KOPT-K1 (cell line): ENCODE measurements around the gene PELI1.

Source experiments
- H3K27ac ChIP-seq: fragments of 200-600 bp; sonication (generic); 2 replicates; pipeline ENCODE4 v1.5.1; 2016; ENCODE audit warnings: antibody characterized with exemption, mild to moderate bottlenecking, low read depth, low read length; ENCODE audit not compliant: poor library complexity, severe bottlenecking
- H3K36me3 ChIP-seq: fragments of 200-600 bp; sonication (generic); 2 replicates; pipeline ENCODE4 v1.5.1; 2017; ENCODE audit warnings: antibody characterized with exemption, mild to moderate bottlenecking, low read length, moderate library complexity; ENCODE audit not compliant: insufficient read depth
- H3K9me3 ChIP-seq: fragments of 200-600 bp; sonication (generic); 2 replicates; pipeline ENCODE4 v1.5.1; 2017; ENCODE audit warnings: antibody characterized with exemption, low read length, mild to moderate bottlenecking; ENCODE audit not compliant: insufficient read depth, poor library complexity, severe bottlenecking

The PELI1 gene

GRCh38 chr2:64137996-64138395 lies 6.2 kb downstream of the PELI1 start:
- Histone ChIP-seq H3K27ac (no peak overlapping the region), H3K36me3 (no peaks in the 10 kb centered on the region), H3K9me3 (no peaks in the 10 kb centered on the region)

GRCh38 chr2:64137567-64137966 lies 6.7 kb downstream of the PELI1 start:
- no peaks in the 10 kb centered on the region for H3K9me3 ChIP-seq
- no peak overlapping the region for H3K27ac ChIP-seq
- no peaks in the 10 kb centered on the region for H3K36me3 ChIP-seq

GRCh38 chr2:64135421-64135820 lies 8.8 kb downstream of the PELI1 start:
- H3K36me3 ChIP-seq, result no peaks in the 10 kb centered on the region
- H3K27ac ChIP-seq, result no peak overlapping the region
- H3K9me3 ChIP-seq, result no peaks in the 10 kb centered on the region

GRCh38 chr2:64134813-64135212 lies 9.4 kb downstream of the PELI1 start:
- Histone ChIP-seq H3K27ac (no peak overlapping the region), H3K9me3 (no peaks in the 10 kb centered on the region), H3K36me3 (no peaks in the 10 kb centered on the region)

- Histone ChIP-seq H3K9me3 (no peaks in the 10 kb centered on the region), H3K27ac (no peak overlapping the region), H3K36me3 (no peaks in the 10 kb centered on the region)
These were observed 10.4 kb downstream of the PELI1 start for GRCh38 chr2:64133828-64134227.

GRCh38 chr2:64133354-64133753 lies 10.9 kb downstream of the PELI1 start:
- Histone ChIP-seq H3K36me3 (no peaks in the 10 kb centered on the region), H3K9me3 (no peaks in the 10 kb centered on the region), H3K27ac (no peak overlapping the region)

GRCh38 chr2:64130333-64130732 lies 13.9 kb downstream of the PELI1 start:
- Histone ChIP-seq H3K36me3 (no peaks in the 10 kb centered on the region), H3K9me3 (no peaks in the 10 kb centered on the region), H3K27ac (no peak overlapping the region)

GRCh38 chr2:64128943-64129391 lies 15.3 kb downstream of the PELI1 start:
- Histone ChIP-seq H3K9me3 (no peaks in the 10 kb centered on the region), H3K36me3 (no peaks in the 10 kb centered on the region), H3K27ac (no peak overlapping the region)

GRCh38 chr2:64128406-64128805 lies 15.8 kb downstream of the PELI1 start:
- Histone ChIP-seq H3K9me3 (no peaks in the 10 kb centered on the region), H3K36me3 (no peaks in the 10 kb centered on the region), H3K27ac (no peak overlapping the region)

- no peaks in the 10 kb centered on the region for H3K9me3 ChIP-seq
- H3K27ac ChIP-seq, result no peak overlapping the region
- no peaks in the 10 kb centered on the region for H3K36me3 ChIP-seq
These were observed 17.1 kb downstream of the PELI1 start for GRCh38 chr2:64127119-64127518.

- no peaks in the 10 kb centered on the region for H3K9me3 ChIP-seq
- H3K27ac ChIP-seq, result no peak overlapping the region
- H3K36me3 ChIP-seq, result no peaks in the 10 kb centered on the region
These were observed 17.6 kb downstream of the PELI1 start for GRCh38 chr2:64126601-64127000.

GRCh38 chr2:64124571-64124970 lies 19.6 kb downstream of the PELI1 start:
- Histone ChIP-seq H3K9me3 (no peaks in the 10 kb centered on the region), H3K27ac (no peak overlapping the region), H3K36me3 (no peaks in the 10 kb centered on the region)

GRCh38 chr2:64124168-64124567 lies 20.1 kb downstream of the PELI1 start:
- H3K9me3 ChIP-seq, result no peaks in the 10 kb centered on the region
- no peaks in the 10 kb centered on the region for H3K36me3 ChIP-seq
- H3K27ac ChIP-seq, result no peak overlapping the region

GRCh38 chr2:64123740-64124139 lies 20.5 kb downstream of the PELI1 start:
- Histone ChIP-seq H3K9me3 (no peaks in the 10 kb centered on the region), H3K27ac (no peak overlapping the region), H3K36me3 (no peaks in the 10 kb centered on the region)

- no peaks in the 10 kb centered on the region for H3K9me3 ChIP-seq
- no peaks in the 10 kb centered on the region for H3K36me3 ChIP-seq
- H3K27ac ChIP-seq, result no peak overlapping the region
These were observed 21.9 kb downstream of the PELI1 start for GRCh38 chr2:64122358-64122757.

GRCh38 chr2:64120928-64121327 lies 23.3 kb downstream of the PELI1 start:
- H3K36me3 ChIP-seq, result no peaks in the 10 kb centered on the region
- no peaks in the 10 kb centered on the region for H3K9me3 ChIP-seq
- no peak overlapping the region for H3K27ac ChIP-seq

GRCh38 chr2:64120008-64120407 lies 24.2 kb downstream of the PELI1 start:
- H3K27ac ChIP-seq, result no peak overlapping the region
- H3K36me3 ChIP-seq, result no peaks in the 10 kb centered on the region
- H3K9me3 ChIP-seq, result no peaks in the 10 kb centered on the region
